Stimulated activated CD4-positive, alpha-beta T cell treated with anti-CD3 and anti-CD28 coated beads, TNF-alpha, amount 100 ng/mL, for 4 hours (primary cell): ENCODE results near the gene CHKB.

Source experiments
- DNase-seq, 3 experiments: peaks; one replicate each; pipeline ENCODE4 v3.0.0-alpha.2; 2020; ENCODE audit warnings: low read depth in 3 of 3

Gene CHKB

GRCh38 chr22:50600538-50600937 lies 17.9 kb upstream of the CHKB start, which contains the start of gene MAPK8IP2:
MAPK8IP2 (plus strand) TSS chr22:50600793; CDS start chr22:50600819, 26 bp downstream.
- no peak for DNase-seq

- DNase-seq: no peak
Measured at GRCh38 chr22:50599816-50600455, 17.3 kb upstream of the CHKB start.

GRCh38 chr22:50597097-50597496 lies 14.4 kb upstream of the CHKB start:
- no peak for DNase-seq

GRCh38 chr22:50595189-50595588 lies 12.5 kb upstream of the CHKB start:
- DNase-seq: no peak

DNA sequence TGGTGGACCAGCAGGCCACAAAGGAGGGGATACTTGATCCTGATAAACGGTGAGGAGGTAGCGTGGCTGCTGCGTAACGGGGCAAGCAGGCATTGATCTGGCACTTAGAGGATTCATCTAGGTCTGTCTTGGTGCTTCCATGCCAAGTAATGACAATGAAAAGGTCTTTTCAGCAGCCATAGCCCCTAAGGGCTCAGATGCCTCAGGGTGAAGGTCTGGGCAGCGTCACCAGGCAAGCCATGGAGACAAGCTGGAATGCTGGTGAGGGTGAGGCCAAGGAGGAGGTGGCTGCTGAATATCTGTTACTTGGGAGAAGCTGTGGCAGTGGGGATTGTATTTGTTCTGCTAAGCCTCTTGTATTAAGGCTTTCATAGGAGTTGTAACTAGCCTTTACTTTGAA lies 4.8 kb upstream of the CHKB start:
- no peak for DNase-seq

GRCh38 chr22:50586416-50586815 lies 3.8 kb upstream of the CHKB start:
- DNase-seq: no peak

DNA sequence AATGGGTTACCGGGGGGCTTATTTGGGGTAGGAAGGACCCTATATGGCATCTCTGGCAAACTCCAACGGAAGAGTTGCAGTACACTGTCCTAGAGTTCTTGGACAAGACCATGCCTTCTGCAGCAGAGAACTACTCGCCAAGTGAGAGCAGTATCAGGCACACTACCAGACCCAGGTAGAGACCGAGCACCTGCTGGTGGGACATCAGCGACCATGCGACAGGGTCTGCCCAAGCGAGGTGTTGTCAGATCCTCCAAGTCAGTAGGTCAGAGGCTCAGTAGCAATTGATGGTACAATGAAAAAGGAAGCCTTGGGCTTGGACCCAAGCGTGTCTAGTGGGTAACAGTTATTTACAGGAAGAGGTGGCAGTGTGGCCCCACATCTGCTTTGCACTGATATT lies 3.1 kb upstream of the CHKB start:
- DNase-seq: no peak

- DNase-seq: no peak
Measured at GRCh38 chr22:50585238-50585637, 2.6 kb upstream of the CHKB start.

DNA sequence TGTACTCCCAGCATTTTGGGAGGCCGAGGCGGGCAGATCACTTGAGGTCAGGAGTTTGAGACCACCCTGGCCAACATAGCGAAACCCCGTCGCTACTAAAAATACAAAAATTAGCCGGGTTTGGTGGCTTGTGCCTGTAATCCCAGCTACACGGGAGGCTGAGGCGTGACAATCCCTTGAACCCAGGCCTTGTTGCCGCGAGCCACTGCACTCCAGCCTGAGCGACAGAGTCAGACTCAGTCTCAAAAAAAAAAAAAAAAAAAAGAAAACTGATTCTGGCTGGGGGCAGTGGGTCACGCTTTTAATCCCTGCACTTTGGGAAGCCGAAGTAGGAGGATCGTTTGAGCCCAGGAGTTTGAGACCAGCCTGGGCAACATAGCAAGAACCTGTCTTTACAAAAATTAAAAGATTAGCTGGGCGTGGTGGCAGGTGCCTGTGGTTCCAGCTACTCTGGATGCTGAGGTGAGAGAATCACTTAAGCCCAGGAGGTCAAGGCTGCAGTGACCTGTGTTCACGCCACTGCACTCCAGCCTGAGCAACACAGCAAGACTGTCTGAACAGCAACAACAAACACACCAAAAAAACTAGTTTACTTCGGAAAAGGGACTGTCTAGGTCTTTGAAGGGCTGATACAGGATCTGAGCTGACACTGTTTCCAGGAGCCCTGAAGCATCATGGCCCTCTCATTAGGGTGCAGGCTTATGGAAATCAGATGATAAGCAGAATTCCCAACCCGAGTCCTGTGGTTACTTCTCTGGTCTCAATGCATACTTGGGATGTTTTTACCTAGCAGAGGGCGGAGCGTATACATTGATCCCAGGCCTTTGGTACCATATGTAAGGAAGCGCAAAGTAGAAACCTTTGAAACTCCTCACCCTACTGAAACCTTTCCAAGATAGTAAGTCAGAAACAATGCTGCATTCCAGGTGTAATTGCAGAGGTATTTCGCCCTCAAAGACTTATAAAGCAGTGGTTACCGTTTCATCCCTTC lies 1.8 kb upstream of the CHKB start:
- no peak for DNase-seq

DNA sequence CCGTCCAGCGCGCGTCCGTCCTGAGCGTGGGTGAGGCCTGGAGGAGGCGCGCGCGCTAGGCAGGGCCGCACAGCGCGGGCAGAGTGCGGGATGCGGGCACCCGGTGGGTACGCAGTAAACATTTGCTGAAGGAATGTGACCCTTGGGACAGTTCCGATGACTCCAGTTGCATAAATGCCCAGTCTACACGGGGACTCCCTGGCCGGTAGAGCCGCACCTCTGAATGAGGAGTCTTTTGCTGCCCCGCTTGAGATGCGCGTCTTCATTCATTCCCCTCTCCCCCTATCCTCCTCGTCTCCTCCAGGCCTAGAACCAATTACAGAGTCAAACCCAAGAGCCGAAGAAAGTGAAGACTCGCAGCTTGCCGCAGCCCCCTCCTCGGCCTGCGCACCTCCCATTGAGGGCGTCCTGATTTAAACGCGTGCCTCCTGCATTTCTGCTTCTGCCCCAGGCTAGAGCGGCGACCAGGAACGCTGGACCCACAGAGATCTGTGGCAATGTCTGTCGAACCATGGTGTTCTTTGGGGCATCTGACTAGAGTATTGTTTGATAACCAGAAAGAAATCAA lies 729 bp upstream of the CHKB start:
- no peak for DNase-seq

- peak in 1 of 3 experiments; percentile 12 for DNase-seq
Measured at GRCh38 chr22:50581950-50582492, 628 bp downstream of the CHKB start.

- DNase-seq: no peak
Measured at GRCh38 chr22:50581031-50581949, 1.4 kb downstream of the CHKB start.

- no peak for DNase-seq
Measured at GRCh38 chr22:50579752-50580151, 2.9 kb downstream of the CHKB start.

DNA sequence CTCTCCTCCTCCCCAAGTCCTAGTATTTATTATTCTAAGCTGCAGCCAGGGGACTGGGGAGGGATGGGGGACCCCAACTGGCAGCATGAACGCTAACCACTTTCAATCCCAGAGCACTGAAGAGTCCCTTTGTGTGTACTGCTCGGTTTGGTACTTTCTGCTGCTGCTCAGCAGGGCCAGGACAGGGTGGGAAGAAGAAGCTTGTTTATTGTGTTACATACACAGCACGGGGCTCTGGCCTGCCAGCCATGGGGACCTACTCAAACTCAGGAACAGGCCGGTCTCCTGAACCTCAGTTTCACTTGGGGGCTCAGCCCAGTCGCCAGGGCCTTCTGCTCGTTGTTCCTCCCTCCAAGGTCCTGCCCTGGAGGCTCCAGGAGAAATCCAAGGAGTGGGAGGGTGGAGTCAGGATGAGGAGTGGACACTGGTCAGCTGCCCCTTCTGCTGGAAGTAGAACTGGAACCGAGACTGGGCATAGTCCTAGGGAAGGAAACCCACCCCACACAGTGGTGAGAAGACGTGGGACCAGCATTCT lies 3.8 kb downstream of the CHKB start:
- no peak for DNase-seq

DNA sequence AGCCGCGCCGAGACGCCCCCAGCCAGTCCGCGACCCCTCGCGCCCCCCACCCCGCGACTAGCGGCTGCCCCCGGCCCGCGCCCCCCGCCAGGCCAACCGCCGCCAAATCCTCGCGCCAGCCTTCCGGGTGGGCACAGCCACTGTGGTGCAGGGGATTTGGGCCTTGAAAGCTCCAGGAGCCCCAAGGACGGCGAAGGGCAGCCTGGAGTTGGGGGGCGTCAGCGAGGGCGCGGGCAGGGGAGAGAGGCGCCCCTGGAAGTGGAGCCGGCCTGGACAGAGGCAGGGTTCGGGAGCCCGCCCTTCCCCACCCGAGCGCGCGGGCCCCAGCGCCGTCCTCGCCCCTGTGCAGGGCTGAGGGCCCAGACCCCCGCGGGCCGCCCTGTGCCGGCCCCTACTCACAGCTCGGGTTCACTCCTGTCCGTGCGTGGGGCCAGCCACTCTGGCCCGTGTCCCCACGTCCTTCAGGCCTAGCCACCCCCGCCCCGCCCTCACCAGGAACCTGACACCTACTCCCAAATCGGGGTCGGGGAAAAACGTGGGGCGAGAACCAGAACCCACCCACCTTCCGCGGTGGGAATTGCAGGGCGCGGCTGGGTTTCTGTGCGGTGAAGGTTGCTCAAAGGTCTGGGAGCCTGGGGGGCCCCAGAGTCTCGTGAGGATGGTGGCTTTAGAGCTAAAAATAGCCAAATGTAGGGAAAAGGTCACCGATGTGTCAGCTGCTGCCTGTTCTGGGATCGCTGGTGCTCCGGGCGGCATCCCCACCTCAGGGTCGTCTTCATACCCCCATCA lies 4.5 kb downstream of the CHKB start, which contains the start of gene CPT1B:
Gene CPT1B (minus strand): TSS at position 441 of the 789 bp plus-strand sequence. CDS start 512 bp downstream, outside the sequence.
- no peak for DNase-seq

GRCh38 chr22:50577697-50577986 lies 5.0 kb downstream of the CHKB start:
- DNase-seq: no peak

DNA sequence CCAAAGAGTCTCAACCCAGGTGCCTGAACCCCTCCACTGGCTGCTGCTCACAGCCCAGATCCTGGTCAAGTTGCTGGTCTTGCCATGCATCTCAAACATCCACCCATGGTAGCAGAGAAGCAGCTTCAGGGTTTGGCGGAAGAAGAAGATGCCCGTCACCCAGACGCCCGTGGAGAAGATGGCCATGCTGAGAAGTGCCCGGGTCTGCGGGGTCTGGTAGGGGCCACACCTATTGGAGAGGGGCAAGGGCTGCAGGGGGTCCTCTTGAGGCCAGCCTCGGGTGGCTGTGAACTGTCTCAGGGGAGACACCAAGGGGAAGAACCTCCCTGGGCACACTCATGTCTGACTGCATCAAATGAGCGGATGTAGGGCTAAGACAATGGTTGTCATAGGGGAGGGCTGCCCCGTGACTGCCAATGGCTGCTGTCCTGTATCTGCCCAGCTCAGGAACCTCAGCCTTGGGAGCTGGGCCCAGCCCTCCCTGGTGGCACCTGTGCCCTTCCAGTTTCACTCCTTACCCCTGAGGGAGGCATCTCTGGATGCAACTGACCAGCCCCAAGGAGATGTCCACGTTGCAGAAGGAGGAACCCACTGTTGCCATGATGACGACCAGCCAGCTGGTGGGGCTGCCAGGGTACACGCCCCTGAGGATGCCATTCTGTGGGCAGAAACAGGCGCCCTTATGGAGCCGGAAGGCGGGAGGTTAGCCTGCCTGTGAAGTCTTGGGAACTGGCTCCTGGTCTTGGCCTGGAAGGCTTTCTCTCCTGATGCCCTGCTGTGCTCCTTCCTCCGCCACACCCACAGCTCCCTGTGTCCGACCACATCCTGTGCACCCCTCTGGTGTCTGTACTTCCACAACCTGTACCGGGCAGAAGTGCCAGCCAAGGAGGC lies 5.6 kb downstream of the CHKB start:
- DNase-seq: no peak

- no peak for DNase-seq
Measured at GRCh38 chr22:50576070-50576469, 6.6 kb downstream of the CHKB start.

DNA sequence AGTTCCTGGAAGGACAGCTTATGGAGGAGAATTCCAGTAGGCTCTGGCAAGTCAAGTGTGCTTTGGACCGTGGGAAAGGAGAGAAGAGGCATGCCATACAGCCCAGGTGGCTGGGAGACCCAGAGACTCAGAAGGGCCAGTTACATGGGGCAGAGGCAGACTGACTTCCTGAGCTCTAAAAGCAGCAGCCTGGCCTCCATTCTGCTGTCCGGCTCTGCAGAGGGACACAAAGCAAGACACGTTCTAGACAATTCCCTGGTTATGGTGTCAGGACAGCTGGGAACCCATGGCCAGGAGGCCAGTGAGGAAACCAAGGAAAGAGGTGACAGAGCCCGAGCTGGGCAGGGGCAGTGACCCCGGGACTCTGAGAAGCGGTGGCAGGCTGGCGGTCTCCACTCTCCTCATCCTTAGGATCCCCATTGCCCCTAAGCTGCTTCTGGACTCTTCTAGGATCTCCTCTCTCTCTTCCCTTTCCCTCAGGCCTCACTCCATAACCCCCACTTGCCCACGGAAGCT lies 7.2 kb downstream of the CHKB start:
- no peak for DNase-seq
